ENCODE data around the gene PTPRG.

DNA sequence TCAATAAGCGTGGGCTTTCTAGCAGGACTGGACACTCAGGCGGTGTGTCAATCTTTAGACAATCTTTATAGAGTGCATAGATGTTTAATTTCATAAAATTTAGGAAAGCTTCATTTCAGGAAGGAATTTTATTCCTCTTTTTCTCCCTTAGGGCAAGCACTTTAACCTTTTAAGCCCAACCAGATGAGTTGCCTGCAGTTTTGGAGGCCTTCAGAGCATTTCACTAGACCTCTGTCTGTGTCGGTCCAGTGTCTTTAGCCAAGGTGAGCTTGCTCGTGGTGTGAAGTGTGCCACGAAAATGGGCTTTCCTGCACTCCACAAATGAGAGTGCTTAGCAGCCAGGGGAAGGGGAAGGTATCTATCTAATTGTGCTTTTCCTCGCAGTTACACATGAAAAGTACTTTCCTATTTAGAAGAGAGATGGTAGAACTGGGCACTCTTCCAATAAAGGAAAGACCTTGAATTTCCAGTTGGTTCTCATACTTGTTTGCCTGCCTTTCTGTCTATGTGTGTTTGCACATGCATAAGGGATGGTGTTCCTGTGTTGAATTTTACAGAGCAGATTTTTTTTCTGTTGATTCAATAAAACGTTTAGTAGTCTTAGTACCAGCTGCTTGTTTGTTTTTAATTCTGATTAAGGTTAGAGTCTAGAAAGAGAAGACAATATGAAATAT is 758.3 kb downstream of the PTPRG start:
- TF ChIP-seq, protein P1, sequence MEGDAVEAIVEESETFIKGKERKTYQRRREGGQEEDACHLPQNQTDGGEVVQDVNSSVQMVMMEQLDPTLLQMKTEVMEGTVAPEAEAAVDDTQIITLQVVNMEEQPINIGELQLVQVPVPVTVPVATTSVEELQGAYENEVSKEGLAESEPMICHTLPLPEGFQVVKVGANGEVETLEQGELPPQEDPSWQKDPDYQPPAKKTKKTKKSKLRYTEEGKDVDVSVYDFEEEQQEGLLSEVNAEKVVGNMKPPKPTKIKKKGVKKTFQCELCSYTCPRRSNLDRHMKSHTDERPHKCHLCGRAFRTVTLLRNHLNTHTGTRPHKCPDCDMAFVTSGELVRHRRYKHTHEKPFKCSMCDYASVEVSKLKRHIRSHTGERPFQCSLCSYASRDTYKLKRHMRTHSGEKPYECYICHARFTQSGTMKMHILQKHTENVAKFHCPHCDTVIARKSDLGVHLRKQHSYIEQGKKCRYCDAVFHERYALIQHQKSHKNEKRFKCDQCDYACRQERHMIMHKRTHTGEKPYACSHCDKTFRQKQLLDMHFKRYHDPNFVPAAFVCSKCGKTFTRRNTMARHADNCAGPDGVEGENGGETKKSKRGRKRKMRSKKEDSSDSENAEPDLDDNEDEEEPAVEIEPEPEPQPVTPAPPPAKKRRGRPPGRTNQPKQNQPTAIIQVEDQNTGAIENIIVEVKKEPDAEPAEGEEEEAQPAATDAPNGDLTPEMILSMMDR (IDR thresholded peaks at IDR 0.05) = no peak
- TF ChIP-seq POLR2A (IDR thresholded peaks at IDR 0.05) = no peak

Data from body of pancreas (tissue), 4 donors.